Ovary (tissue), 3 donors: ENCODE data around the gene ALG5.

ENCODE experiments used
- EP300 ChIP-seq: sonication (generic); formaldehyde crosslinking; IDR thresholded peaks from one replicate; pipeline ENCODE4 v1.6.1; 2017; ENCODE audit warnings: antibody characterized with exemption
- POLR2A ChIP-seq: fragments of 450-650 bp; IDR thresholded peaks from one replicate; pipeline ENCODE4 v1.6.1; 2017; ENCODE audit warnings: antibody characterized with exemption, mild to moderate bottlenecking, moderate library complexity
- TF ChIP-seq, protein P1 (sequence below), 3 donors: fragments of 450-650 bp in 2 of 3; fragments of 200-600 bp in 1 of 3; IDR thresholded peaks; one replicate each; pipeline versions ENCODE4 v1.5.1 to v1.8.0; 2016 to 2022; ENCODE audit warnings: antibody characterized with exemption in 3 of 3, mild to moderate bottlenecking in 1 of 3
- donor health status: DM: no; HTN: no; CAD: no.

DNA sequence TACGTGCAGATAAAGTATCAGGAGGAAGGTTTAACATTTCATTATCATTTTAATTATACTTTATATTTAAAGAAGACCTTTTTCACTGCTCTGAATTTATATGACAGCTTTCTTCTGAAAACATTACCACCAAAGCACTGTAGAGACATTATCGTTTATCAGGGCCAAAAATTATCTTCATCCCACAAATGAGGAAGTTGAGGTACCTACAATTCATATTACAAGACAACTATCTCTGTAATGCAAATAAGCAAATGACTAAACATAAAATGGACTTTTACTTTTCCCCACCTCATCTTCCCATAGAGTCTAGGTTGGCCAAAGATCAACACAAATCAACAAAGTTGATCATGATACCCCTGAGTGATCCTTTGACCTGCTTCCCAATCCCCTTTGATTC, 48.2 kb downstream of the ALG5 start:
- TF ChIP-seq, protein P1, sequence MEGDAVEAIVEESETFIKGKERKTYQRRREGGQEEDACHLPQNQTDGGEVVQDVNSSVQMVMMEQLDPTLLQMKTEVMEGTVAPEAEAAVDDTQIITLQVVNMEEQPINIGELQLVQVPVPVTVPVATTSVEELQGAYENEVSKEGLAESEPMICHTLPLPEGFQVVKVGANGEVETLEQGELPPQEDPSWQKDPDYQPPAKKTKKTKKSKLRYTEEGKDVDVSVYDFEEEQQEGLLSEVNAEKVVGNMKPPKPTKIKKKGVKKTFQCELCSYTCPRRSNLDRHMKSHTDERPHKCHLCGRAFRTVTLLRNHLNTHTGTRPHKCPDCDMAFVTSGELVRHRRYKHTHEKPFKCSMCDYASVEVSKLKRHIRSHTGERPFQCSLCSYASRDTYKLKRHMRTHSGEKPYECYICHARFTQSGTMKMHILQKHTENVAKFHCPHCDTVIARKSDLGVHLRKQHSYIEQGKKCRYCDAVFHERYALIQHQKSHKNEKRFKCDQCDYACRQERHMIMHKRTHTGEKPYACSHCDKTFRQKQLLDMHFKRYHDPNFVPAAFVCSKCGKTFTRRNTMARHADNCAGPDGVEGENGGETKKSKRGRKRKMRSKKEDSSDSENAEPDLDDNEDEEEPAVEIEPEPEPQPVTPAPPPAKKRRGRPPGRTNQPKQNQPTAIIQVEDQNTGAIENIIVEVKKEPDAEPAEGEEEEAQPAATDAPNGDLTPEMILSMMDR (IDR thresholded peaks at IDR 0.05) = no peak
- TF ChIP-seq POLR2A (no peak), EP300 (no peak)
